Fibroblast of the conjunctiva (primary cell): ENCODE data around the gene OR2B2.

Experiments used
- DNase-seq: peaks from one replicate; pipeline ENCODE4 v3.0.0-alpha.2; 2010; ENCODE audit warnings: low read depth

OR2B2 gene

DNA sequence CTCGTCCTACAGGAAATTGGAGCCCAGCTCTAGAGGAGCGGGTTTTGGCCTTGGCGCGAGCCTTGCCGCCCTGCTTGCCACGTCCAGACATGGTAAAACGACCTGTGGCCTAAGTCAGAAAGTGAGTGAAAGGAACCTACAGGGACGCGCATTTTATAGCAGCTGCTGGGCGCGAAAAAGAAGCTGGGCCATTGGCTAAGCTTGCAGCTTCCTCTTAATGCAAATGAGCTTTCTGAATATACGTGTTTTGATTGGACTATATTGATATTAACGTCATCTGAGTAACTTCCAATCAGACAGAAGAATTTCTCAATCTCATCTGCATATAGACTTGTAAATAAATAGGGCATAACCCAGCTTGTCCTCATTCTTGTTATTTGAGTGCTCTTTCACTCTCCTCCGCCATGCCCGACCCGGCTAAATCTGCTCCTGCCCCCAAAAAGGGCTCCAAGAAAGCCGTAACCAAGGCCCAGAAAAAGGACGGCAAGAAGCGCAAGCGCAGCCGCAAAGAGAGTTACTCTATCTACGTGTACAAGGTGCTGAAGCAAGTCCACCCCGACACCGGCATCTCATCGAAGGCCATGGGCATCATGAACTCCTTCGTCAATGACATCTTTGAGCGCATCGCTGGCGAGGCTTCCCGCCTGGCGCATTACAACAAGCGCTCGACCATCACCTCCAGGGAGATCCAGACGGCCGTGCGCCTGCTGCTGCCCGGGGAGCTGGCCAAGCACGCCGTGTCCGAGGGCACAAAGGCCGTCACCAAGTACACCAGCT is 18.9 kb downstream of the OR2B2 start:
- DNase-seq, result peak; percentile 98

GRCh38 chr6:27892649-27893058 is 19.5 kb downstream of the OR2B2 start:
- DNase-seq, result no peak

GRCh38 chr6:27891320-27891875 is 20.8 kb downstream of the OR2B2 start:
- DNase-seq, result no peak

GRCh38 chr6:27890445-27891319 is 21.5 kb downstream of the OR2B2 start:
- DNase-seq, result peak; percentile 93

DNA sequence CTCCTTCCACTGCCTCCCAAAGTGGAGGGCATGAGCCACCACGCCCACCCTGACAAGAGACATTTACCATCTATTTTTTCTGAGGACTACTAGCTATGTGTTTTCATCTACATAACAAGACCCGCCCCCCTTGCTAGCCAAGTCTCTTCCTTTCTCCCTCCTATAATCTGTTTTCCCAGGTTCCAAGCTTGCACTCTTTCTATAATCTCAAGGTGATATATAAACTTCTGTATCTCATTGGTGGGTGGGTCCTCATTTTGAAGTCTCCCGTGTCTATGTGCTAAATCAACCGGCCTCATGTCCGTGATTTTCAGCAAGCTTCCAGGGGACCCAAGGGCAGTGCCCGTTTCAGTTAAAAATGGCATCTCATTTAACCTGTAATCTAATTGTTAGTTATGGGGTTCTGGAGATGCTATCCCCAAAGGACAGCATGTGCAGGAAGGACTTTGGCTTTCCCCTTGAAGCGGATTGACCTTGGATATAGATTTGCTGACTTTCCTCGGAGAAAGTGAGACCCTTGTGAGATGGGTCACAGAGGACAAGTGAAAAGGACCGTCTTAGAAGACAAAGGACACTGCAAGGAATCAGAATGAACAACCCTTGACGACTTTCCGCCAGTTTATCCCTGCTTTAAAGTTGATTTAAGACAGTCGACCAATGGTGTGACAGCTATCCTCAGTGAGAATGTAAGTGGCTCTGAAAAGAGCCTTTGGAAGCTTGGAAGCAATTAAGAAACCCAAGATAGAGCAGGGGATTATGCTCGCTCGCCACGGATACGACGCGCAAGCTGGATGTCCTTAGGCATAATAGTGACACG is 22.4 kb downstream of the OR2B2 start:
- DNase-seq, result no peak

DNA sequence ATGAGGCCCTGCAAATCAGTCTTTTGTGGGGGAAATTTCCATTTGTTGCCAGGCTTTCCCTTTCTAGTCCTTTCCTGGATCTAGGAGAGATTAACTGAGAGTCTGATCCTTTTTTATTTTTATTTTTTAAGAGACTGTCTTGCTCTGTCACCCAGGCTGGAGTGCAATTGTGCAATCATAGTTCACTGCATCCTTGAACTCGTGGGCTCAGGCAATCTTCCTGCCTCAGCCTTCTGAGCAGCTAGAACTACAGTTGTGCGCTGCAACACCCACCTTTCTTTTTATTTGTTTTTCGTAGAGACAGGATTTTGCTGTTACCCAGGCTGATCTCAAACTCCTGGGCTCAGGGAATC is 22.9 kb downstream of the OR2B2 start:
- DNase-seq, result no peak

DNA sequence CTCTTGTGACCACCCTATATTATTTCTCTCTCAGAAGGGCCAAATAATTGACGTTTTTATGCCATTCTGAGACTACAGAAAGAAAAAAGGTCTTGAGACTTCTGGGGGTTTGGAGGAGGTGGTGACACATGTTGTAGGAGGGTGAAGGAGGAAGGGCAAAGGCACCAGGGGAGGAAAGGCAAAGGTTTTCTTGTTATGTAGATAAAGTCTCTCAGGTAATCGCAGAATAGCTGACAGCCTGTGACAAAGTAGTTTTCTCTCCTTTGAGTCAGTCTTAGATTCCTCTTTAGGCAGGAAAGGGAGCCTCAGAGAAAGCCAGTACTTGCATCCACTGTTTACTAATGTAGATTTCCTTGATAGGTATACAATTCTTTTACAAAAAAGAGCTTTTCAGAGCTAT is 23.6 kb downstream of the OR2B2 start:
- no peak for DNase-seq

DNA sequence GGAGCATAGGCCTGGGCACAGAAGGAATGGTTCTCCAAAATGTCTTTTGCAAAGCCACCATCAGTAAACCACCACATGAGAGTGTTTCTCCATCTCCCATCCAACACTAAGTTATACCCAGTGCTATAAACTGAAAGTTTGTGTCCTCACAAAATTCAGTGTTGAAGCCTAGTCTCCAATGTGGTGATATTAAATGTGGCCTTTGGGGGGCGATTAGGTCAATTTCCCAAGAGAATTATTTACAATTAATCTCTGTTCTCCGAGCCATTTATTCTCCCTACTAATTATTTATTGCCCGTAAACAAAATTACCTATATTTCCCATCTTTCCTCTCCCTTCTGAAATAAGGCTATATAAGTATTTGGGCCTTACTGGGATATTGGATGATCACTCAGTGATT is 26.1 kb downstream of the OR2B2 start:
- no peak for DNase-seq

GRCh38 chr6:27883136-27883535 is 29.1 kb downstream of the OR2B2 start:
- no peak for DNase-seq

DNA sequence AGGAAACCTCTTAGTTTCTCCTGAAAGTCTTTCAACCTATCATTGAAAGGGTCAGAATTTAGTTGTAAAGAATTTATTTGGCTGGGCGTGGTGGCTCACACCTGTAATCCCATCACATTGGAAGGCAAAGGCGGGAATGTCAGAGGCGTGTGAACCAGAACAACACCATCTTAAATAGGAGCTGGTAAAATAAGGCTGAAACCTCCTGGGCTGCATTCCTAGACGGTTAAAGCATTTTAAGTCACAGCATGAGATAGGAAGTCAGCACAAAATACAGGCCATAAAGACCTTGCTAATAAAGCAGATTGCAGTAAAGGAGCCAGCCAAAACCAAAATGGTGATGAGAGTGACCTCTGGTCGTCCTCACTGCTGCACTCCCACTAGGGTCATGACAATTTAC is 29.6 kb downstream of the OR2B2 start:
- no peak for DNase-seq

DNA sequence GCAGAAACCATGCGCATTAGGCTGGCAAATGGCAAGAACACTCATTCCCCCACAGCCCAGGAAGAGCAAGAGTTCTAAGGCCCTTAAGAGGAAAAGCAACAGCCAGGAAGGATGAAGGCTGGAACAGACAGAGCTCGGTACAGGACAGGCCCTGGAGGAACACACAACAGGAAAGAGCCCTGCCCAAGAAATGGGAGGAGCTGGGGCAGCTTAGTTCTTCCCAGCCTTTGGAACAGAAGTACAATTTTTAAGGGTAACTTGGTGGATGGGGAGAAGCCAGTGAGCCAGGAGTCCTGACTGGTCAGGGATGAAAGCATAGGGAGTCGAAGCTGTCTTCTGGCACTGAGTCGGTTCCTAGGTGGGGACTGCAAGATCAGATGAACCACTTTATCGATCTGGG is 32.4 kb downstream of the OR2B2 start:
- no peak for DNase-seq

DNA sequence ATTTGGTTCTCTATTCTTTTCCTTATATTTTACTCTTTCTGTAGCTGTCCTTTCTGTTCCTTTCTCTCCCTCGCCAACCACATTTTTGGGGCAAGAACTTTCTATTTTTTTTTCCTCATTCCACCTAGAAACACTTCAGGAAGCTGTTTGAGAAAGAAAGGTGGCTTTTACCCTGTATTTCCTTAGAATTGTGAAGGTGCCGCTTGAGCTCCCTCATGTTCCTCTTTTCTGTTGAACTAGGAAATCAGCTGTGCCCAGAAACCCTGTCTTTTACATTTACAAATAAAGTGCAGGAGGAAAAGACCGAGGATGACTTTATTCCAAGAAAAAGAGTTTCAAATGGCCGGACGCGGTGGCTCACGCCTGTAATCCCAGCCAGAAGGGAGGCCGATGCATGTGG is 38.2 kb downstream of the OR2B2 start:
- DNase-seq, result no peak

DNA sequence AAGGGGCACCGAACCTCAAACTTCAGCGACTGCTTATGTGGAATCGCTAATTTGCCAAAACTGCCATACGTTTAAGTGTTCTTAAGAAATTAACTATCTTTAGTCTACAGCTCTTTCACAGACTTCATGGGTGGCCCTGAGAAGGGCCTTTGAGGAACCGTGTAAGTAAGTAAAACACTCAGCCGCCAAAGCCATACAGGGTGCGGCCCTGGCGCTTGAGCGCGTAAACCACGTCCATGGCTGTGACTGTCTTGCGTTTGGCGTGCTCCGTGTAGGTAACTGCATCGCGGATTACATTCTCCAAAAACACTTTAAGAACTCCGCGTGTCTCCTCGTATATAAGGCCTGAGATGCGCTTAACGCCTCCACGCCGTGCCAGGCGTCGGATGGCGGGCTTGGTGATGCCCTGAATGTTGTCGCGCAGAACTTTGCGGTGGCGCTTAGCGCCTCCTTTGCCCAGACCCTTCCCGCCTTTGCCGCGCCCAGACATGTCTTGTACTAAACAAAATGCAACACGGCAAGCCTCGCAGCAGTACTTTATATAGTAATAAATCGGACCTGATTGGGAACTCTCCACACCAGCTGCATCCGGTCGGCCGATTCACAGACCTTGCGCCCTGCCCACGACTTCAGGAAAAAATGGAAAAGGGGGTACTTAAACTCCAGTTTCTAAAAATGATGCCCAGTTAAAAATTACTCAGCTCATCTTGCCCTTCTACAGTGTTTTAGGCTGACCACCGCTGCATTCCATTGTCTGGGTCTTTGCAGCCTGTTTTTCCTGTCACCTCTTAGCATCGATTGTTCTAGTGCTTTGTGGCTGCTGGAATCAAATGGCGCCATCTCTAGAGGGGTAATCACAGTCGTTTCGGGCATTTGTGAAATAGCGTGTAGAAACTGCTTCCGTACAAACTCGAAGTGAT is 38.9 kb downstream of the OR2B2 start:
- peak; percentile 90 for DNase-seq

DNA sequence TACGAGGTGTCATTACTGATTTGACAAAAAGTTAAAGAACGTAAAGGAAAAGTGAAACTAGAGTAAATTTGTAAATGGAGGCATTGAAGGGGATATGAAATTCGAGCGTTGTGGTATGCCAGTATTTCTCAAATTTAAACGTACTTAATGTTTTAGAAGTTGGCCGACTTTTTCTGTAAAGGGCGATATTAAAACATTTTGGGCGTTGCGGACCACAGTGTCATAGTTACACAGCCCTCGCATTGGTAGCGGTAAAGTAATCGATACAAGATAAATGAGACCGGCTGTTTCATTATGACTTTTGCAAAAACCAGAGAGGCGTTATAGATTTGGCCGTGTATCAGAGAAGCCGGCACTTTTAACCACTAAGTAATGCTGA is 39.6 kb downstream of the OR2B2 start:
- no peak for DNase-seq

DNA sequence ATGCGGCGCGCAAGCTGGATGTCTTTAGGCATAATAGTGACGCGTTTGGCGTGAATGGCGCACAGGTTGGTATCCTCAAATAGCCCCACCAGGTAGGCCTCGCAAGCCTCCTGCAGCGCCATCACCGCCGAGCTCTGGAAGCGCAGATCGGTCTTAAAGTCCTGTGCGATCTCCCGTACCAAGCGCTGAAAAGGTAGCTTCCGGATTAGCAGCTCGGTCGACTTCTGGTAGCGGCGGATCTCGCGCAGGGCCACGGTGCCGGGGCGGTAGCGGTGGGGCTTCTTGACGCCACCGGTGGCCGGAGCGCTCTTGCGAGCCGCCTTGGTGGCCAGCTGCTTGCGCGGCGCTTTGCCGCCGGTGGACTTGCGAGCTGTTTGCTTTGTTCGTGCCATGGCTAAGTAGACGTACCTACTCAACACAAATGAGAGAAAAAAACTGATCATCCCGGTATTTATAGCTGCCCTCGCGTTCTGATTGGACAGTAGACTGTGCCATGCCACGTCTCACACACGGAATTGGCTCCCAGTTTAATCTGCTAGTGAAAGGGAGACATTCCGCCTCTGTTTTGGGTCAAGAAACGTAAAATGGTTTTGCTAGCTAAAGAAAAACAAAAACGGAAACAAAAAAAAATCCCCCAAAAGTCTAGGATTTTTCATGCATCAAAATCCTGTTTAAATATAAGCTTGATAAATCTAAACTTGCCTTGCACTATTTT is 40.1 kb downstream of the OR2B2 start:
- peak; percentile 97 for DNase-seq

- no peak for DNase-seq
Measured at GRCh38 chr6:27870291-27870870, 41.8 kb downstream of the OR2B2 start.

GRCh38 chr6:27868311-27868710 is 43.9 kb downstream of the OR2B2 start:
- no peak for DNase-seq

DNA sequence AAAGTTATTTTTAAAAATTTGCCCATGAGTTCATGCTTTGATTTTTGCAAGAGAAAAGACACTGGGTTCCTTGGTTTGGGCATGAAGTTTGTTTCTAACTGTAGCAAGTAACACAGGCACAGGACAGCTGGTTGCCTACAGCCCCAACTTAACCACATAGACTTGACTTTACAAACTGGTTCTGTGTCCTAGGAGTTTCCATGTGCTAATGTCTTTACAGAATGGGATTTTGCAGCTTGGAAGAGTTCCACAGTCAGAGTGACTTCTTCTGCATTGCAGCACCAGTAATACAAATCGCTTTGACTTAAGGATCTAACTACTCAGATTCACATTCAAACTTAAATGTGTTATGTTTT is 44.3 kb downstream of the OR2B2 start:
- no peak for DNase-seq

- peak; percentile 82 for DNase-seq
Measured at GRCh38 chr6:27867051-27867944, 44.9 kb downstream of the OR2B2 start.
